Neural cell (in vitro differentiated cells): ENCODE data around the gene LRRC71. TPM values are rescaled to one million over a fixed set of nuclear protein-coding genes. Genes with fewer than 3 reads are reported as not detected.

Source experiments
- H2AFZ ChIP-seq: fragments of 200-600, 300-800 bp; sonication (generic), shearing (Covaris generic); 2 replicates; pipeline ENCODE4 v1.6.0; 2014; ENCODE audit warnings: low read depth, mild to moderate bottlenecking, antibody characterized with exemption, low read length, moderate library complexity
- H3F3A ChIP-seq: fragments of 200-600 bp; shearing (Covaris generic); 2 replicates; pipeline ENCODE4 v1.6.1; 2016; ENCODE audit warnings: mild to moderate bottlenecking, moderate library complexity, mixed read lengths, antibody characterized with exemption, low read length; ENCODE audit not compliant: insufficient read depth, poor library complexity, severe bottlenecking
- H3K27ac ChIP-seq: fragments of 200-600, 300-800 bp; sonication (generic), shearing (Covaris generic); 2 replicates; pipeline ENCODE4 v1.5.1; 2014; ENCODE audit warnings: mild to moderate bottlenecking, low read length, moderate library complexity
- H3K27me3 ChIP-seq: fragments of 300-800, 200-600 bp; sonication (generic), shearing (Covaris generic); 2 replicates; pipeline ENCODE4 v1.6.0; 2014; ENCODE audit warnings: mild to moderate bottlenecking, low read depth, low read length, moderate library complexity; ENCODE audit not compliant: insufficient read depth
- H3K36me3 ChIP-seq: fragments of 300-800, 200-600 bp; sonication (generic), shearing (Covaris generic); 2 replicates; pipeline ENCODE4 v1.5.1; 2014; ENCODE audit warnings: mild to moderate bottlenecking, antibody characterized with exemption, low read length, moderate library complexity; ENCODE audit not compliant: insufficient read depth
- H3K4me2 ChIP-seq: fragments of 300-800, 200-600 bp; sonication (generic), shearing (Covaris generic); 2 replicates; pipeline ENCODE4 v1.6.0; 2014; ENCODE audit warnings: mild to moderate bottlenecking, low read length
- H3K4me3 ChIP-seq: fragments of 300-800, 200-600 bp; sonication (generic), shearing (Covaris generic); 2 replicates; pipeline ENCODE4 v1.5.1; 2014; ENCODE audit warnings: mild to moderate bottlenecking, low read length, moderate library complexity
- H3K79me2 ChIP-seq: fragments of 200-600 bp; shearing (Covaris generic); replicated peaks from 2 replicates; pipeline ENCODE4 v1.6.0; 2014; ENCODE audit warnings: mild to moderate bottlenecking, low read length, moderate library complexity; ENCODE audit not compliant: insufficient read depth
- H3K9ac ChIP-seq: fragments of 300-800, 200-600 bp; sonication (generic), shearing (Covaris generic); 2 replicates; pipeline ENCODE4 v1.6.1; 2016; ENCODE audit warnings: mild to moderate bottlenecking, low read length, mixed read lengths
- H3K9me2 ChIP-seq: fragments of 200-600 bp; shearing (Covaris generic); 2 replicates; pipeline ENCODE4 v1.6.1; 2016; ENCODE audit warnings: mild to moderate bottlenecking, low read length, mixed read lengths; ENCODE audit not compliant: insufficient read depth
- H3K9me3 ChIP-seq: fragments of 200-600, 300-800 bp; sonication (generic), shearing (Covaris generic); 2 replicates; pipeline ENCODE4 v1.6.1; 2016; ENCODE audit warnings: mild to moderate bottlenecking, mixed run types, low read length, moderate library complexity, mixed read lengths
- H4K20me1 ChIP-seq: fragments of 200-600 bp; shearing (Covaris generic); 2 replicates; pipeline ENCODE4 v1.6.1; 2016; ENCODE audit warnings: mild to moderate bottlenecking, mixed run types; ENCODE audit not compliant: insufficient read depth
- CTCF ChIP-seq: fragments of 450-650 bp; IDR thresholded peaks from 2 replicates; pipeline ENCODE4 v1.5.1; 2014; ENCODE audit warnings: antibody characterized with exemption, mild to moderate bottlenecking, moderate library complexity; ENCODE audit not compliant: poor library complexity, severe bottlenecking
- EP300 ChIP-seq: fragments of 450-650 bp; conservative IDR thresholded peaks from 2 replicates; pipeline ENCODE4 v1.6.1; 2014; ENCODE audit warnings: antibody characterized with exemption, mild to moderate bottlenecking, moderate library complexity; ENCODE audit not compliant: poor library complexity, severe bottlenecking
- EZH2 ChIP-seq: fragments of 200-600, 300-800 bp; shearing (Covaris generic), sonication (generic); IDR thresholded peaks from 2 replicates; pipeline ENCODE4 v1.6.1; 2014; ENCODE audit warnings: antibody characterized with exemption, low read length, borderline replicate concordance, mild to moderate bottlenecking; ENCODE audit not compliant: insufficient read depth, poor library complexity, severe bottlenecking
- POLR2AphosphoS5 ChIP-seq: IDR thresholded peaks from 2 replicates; pipeline ENCODE4 v1.6.1; 2012
- RAD21 ChIP-seq: fragments of 450-650 bp; conservative IDR thresholded peaks from 2 replicates; pipeline ENCODE4 v1.6.1; 2014; ENCODE audit warnings: antibody characterized with exemption, mild to moderate bottlenecking, moderate library complexity
- SMC3 ChIP-seq: fragments of 450-650 bp; conservative IDR thresholded peaks from 2 replicates; pipeline ENCODE4 v1.6.1; 2014; ENCODE audit warnings: antibody characterized with exemption, mild to moderate bottlenecking, moderate library complexity; ENCODE audit not compliant: poor library complexity
- TAF1 ChIP-seq: IDR thresholded peaks from 2 replicates; pipeline ENCODE4 v1.6.1; 2012; ENCODE audit warnings: low read depth
- polyA plus RNA-seq: library from polyadenylated mRNA; depleted of rRNA; stranded (reverse); fragments of >200 nt; gene quantifications from 2 replicates; pipeline ENCODE4 v1.2.3, GENCODE V29; 2014

The LRRC71 gene
- polyA plus RNA-seq, 1 donor from 2014 or later, result not detected

- Histone ChIP-seq H4K20me1 (no peaks in the 10 kb centered on the region), H3K9me2 (no peaks in the 10 kb centered on the region), H3K4me2 (no peak overlapping the region), H3K27ac (no peak overlapping the region), H3K36me3 (peaks cover 23% of the 10 kb centered on the region), H3K9me3 (no peaks in the 10 kb centered on the region), H3F3A (no peaks in the 10 kb centered on the region), H3K79me2 (no peaks in the 10 kb centered on the region), H3K27me3 (no peaks in the 10 kb centered on the region), H2AFZ (no peak overlapping the region), H3K4me3 (no peak overlapping the region), H3K9ac (no peak overlapping the region)
- TF ChIP-seq EZH2, result no peak
These were observed 22.1 kb downstream of the LRRC71 start for GRCh38 chr1:156942576-156942975.

GRCh38 chr1:156943756-156944155, 23.3 kb downstream of the LRRC71 start:
- Histone ChIP-seq H3F3A (no peaks in the 10 kb centered on the region), H3K9me2 (no peaks in the 10 kb centered on the region), H3K4me3 (no peak overlapping the region), H2AFZ (no peak overlapping the region), H3K9ac (no peak overlapping the region), H3K27ac (no peak overlapping the region), H3K79me2 (no peaks in the 10 kb centered on the region), H3K9me3 (no peaks in the 10 kb centered on the region), H3K36me3 (peaks cover 23% of the 10 kb centered on the region), H3K4me2 (no peak overlapping the region), H3K27me3 (no peaks in the 10 kb centered on the region), H4K20me1 (no peaks in the 10 kb centered on the region)
- TF ChIP-seq SMC3 (no peak), CTCF (no peak), RAD21 (no peak), EZH2 (no peak), POLR2AphosphoS5 (no peak), EP300 (no peak), TAF1 (no peak)

DNA sequence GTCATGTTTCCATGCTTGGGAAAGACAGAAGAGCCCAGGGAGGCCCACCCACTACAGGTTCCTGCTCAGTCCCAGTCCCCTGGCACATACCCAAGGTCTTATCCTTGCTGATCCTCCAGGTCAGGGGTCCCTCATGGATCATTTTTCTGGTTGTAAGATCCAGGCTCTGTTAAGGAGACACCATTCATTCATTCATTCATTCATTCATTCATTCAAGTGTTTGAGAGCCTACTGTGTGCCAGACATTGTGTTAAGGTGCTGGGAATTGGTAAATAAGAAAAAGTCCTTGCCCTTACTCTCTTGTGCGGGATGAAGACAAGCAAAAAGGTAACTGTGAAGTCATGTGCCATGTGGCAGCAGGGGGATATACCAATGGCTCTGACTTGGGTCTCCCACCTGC, 23.8 kb downstream of the LRRC71 start:
- Histone ChIP-seq H3F3A (no peaks in the 10 kb centered on the region), H3K27me3 (no peaks in the 10 kb centered on the region), H3K9ac (no peak overlapping the region), H3K27ac (no peak overlapping the region), H2AFZ (no peak overlapping the region), H3K4me3 (no peak overlapping the region), H4K20me1 (no peaks in the 10 kb centered on the region), H3K79me2 (no peaks in the 10 kb centered on the region), H3K9me2 (no peaks in the 10 kb centered on the region), H3K9me3 (no peaks in the 10 kb centered on the region), H3K4me2 (no peak overlapping the region), H3K36me3 (peaks cover 23% of the 10 kb centered on the region)
- TF ChIP-seq CTCF, result no peak
